ENCODE data around the gene SDK2.

The SDK2 gene

GRCh38 chr17:73644145-73645049 is at the start of gene SDK2:
TSS of gene SDK2 (minus strand) at chr17:73644445. CDS start at chr17:73644088, 357 bp downstream.
- DNase-seq = no peak

- no peak for DNase-seq
Measured at GRCh38 chr17:73693071-73693470, 48.8 kb upstream of the SDK2 start.

- no peak for DNase-seq
Measured at GRCh38 chr17:73691321-73691766, 47.1 kb upstream of the SDK2 start.

- DNase-seq = no peak
Measured at GRCh38 chr17:73690676-73691075, 46.4 kb upstream of the SDK2 start.

- DNase-seq = no peak
Measured at GRCh38 chr17:73689596-73690275, 45.5 kb upstream of the SDK2 start.

- no peak for DNase-seq
Measured at GRCh38 chr17:73686961-73687360, 42.7 kb upstream of the SDK2 start.

- no peak for DNase-seq
Measured at GRCh38 chr17:73686126-73686525, 41.9 kb upstream of the SDK2 start.

GRCh38 chr17:73684183-73684582 is 39.9 kb upstream of the SDK2 start:
- DNase-seq = no peak

GRCh38 chr17:73683771-73684170 is 39.5 kb upstream of the SDK2 start:
- DNase-seq = no peak

GRCh38 chr17:73681946-73682345 is 37.7 kb upstream of the SDK2 start:
- DNase-seq = no peak

GRCh38 chr17:73679476-73679875 is 35.2 kb upstream of the SDK2 start:
- no peak for DNase-seq

- no peak for DNase-seq
Measured at GRCh38 chr17:73678999-73679398, 34.8 kb upstream of the SDK2 start.

- no peak for DNase-seq
Measured at GRCh38 chr17:73669771-73670170, 25.5 kb upstream of the SDK2 start.

GRCh38 chr17:73667181-73667959 is 23.1 kb upstream of the SDK2 start:
- no peak for DNase-seq

- DNase-seq = no peak
Measured at GRCh38 chr17:73663614-73664013, 19.4 kb upstream of the SDK2 start.

- no peak for DNase-seq
Measured at GRCh38 chr17:73660366-73660765, 16.1 kb upstream of the SDK2 start.

- DNase-seq = no peak
Measured at GRCh38 chr17:73658821-73659515, 14.7 kb upstream of the SDK2 start.

GRCh38 chr17:73657473-73658116 is 13.3 kb upstream of the SDK2 start:
- no peak for DNase-seq

- no peak for DNase-seq
Measured at GRCh38 chr17:73654241-73654640, 10.0 kb upstream of the SDK2 start.

GRCh38 chr17:73653810-73654209 is 9.6 kb upstream of the SDK2 start:
- no peak for DNase-seq

- no peak for DNase-seq
Measured at GRCh38 chr17:73652886-73653480, 8.7 kb upstream of the SDK2 start.

Data from GOT3 (cell line).